MM.1S (cell line): ENCODE measurements around the gene TXNDC15.
"Not testable (repeated sequence)": the region's sequence is repeated elsewhere in the genome, so short reads cannot be mapped to it uniquely, and the experiment has no call there.

Experiments used
- DNase-seq: peaks from one replicate; pipeline ENCODE4 v3.0.0-alpha.2; 2015
- H2AFZ ChIP-seq: fragments of 300-600 bp; sonication (generic); 2 replicates; pipeline ENCODE4 v1.6.0; 2016; ENCODE audit warnings: antibody characterized with exemption, low read length
- H3F3A ChIP-seq: fragments of 300-600 bp; sonication (generic); 2 replicates; pipeline ENCODE4 v1.6.1; 2016; ENCODE audit warnings: mild to moderate bottlenecking, antibody characterized with exemption, low read length, moderate library complexity, mixed read lengths; ENCODE audit not compliant: insufficient read depth
- H3K27ac ChIP-seq: fragments of 300-600 bp; sonication (generic); 2 replicates; pipeline ENCODE4 v1.5.1; 2016; ENCODE audit warnings: mild to moderate bottlenecking, low read length
- H3K27me3 ChIP-seq: fragments of 300-600 bp; sonication (generic); replicated peaks from 2 replicates; pipeline ENCODE4 v1.6.0; 2016; ENCODE audit warnings: low read length; ENCODE audit not compliant: insufficient read depth
- H3K36me3 ChIP-seq: fragments of 300-600 bp; sonication (generic); replicated peaks from 2 replicates; pipeline ENCODE4 v1.6.1; 2016; ENCODE audit warnings: mild to moderate bottlenecking, low read length, mixed read lengths; ENCODE audit not compliant: insufficient read depth
- H3K4me1 ChIP-seq: fragments of 300-600 bp; sonication (generic); 2 replicates; pipeline ENCODE4 v1.6.1; 2016; ENCODE audit warnings: low read length, mixed read lengths
- H3K4me2 ChIP-seq: fragments of 300-600 bp; sonication (generic); 2 replicates; pipeline ENCODE4 v1.6.0; 2016; ENCODE audit warnings: low read depth, low read length
- H3K4me3 ChIP-seq: fragments of 300-600 bp; sonication (generic); 2 replicates; pipeline ENCODE4 v1.5.1; 2016; ENCODE audit warnings: low read length, mixed read lengths
- H3K79me2 ChIP-seq: fragments of 300-600 bp; sonication (generic); 2 replicates; pipeline ENCODE4 v1.6.1; 2016; ENCODE audit warnings: mixed run types, low read length, mixed read lengths
- H3K9ac ChIP-seq: fragments of 300-600 bp; sonication (generic); 2 replicates; pipeline ENCODE4 v1.6.1; 2016; ENCODE audit warnings: low read length, mixed read lengths
- H3K9me2 ChIP-seq: fragments of 300-600 bp; sonication (generic); replicated peaks from 2 replicates; pipeline ENCODE4 v1.6.1; 2016; ENCODE audit warnings: mild to moderate bottlenecking, low read length, mixed read lengths; ENCODE audit not compliant: insufficient read depth
- H3K9me3 ChIP-seq: fragments of 300-600 bp; sonication (generic); replicated peaks from 2 replicates; pipeline ENCODE4 v1.6.1; 2016; ENCODE audit warnings: mild to moderate bottlenecking, low read length, mixed read lengths; ENCODE audit not compliant: insufficient read depth
- H4K20me1 ChIP-seq: fragments of 300-600 bp; sonication (generic); 2 replicates; pipeline ENCODE4 v1.6.1; 2016; ENCODE audit warnings: mild to moderate bottlenecking, low read length, moderate library complexity, mixed read lengths; ENCODE audit not compliant: insufficient read depth
- CTCF ChIP-seq: fragments of 300-600 bp; sonication (generic); IDR thresholded peaks from 2 replicates; pipeline ENCODE4 v1.5.1; 2016; ENCODE audit warnings: antibody characterized with exemption, low read length, mixed read lengths
- EZH2 ChIP-seq: fragments of 300-600 bp; sonication (generic); optimal IDR thresholded peaks from 2 replicates; pipeline ENCODE3; 2017; ENCODE audit warnings: low read depth, mild to moderate bottlenecking, antibody characterized with exemption, low read length, mixed read lengths
- EZH2phosphoT487 ChIP-seq: fragments of 300-600 bp; sonication (generic); IDR thresholded peaks from 2 replicates; pipeline ENCODE4 v1.6.1; 2018; ENCODE audit warnings: antibody characterized with exemption, low read length

TXNDC15 gene

GRCh38 chr5:134906811-134907210 is 32.6 kb downstream of the TXNDC15 start:
- Histone ChIP-seq H3K4me1 (peaks cover 18% of the 10 kb centered on the region), H3K9ac (no peak overlapping the region), H3K27ac (no peak overlapping the region)

GRCh38 chr5:134910752-134911151 is 36.6 kb downstream of the TXNDC15 start:
- H3K9ac ChIP-seq, H2AFZ ChIP-seq, H3K4me1 ChIP-seq, H3K4me3 ChIP-seq, H3K36me3 ChIP-seq, H3K27ac ChIP-seq, H4K20me1 ChIP-seq, H3K27me3 ChIP-seq, H3K4me2 ChIP-seq, H3K9me2 ChIP-seq, H3K9me3 ChIP-seq, H3F3A ChIP-seq, DNase-seq: not testable (repeated sequence)
- H3K79me2 ChIP-seq: peaks cover 11% of the 10 kb centered on the region

More at GRCh38 chr5:134906811-134907210, 32.6 kb downstream of the TXNDC15 start:
- H3K79me2 ChIP-seq: peaks cover 12% of the 10 kb centered on the region
- no peaks in the 10 kb centered on the region for H3K9me2 ChIP-seq
- no peaks in the 10 kb centered on the region for H3K27me3 ChIP-seq
- H3K9me3 ChIP-seq: no peaks in the 10 kb centered on the region
- H3K4me2 ChIP-seq: no peak overlapping the region
- no peaks in the 10 kb centered on the region for H4K20me1 ChIP-seq
- TF ChIP-seq CTCF: no peak
- TF ChIP-seq EZH2: no peak
- TF ChIP-seq EZH2phosphoT487: no peak
- H3K4me3 ChIP-seq: no peak overlapping the region
- peaks cover 27% of the 10 kb centered on the region for H3F3A ChIP-seq
- no peak for DNase-seq
- H2AFZ ChIP-seq: no peak overlapping the region
- H3K36me3 ChIP-seq: no peaks in the 10 kb centered on the region

GRCh38 chr5:134911285-134912206 is 37.4 kb downstream of the TXNDC15 start:
- TF ChIP-seq EZH2 (no peak), EZH2phosphoT487 (no peak), CTCF (no peak)
- Histone ChIP-seq H3K9ac (no peak overlapping the region), H4K20me1 (no peaks in the 10 kb centered on the region), H3K4me2 (no peak overlapping the region), H3K4me3 (no peak overlapping the region), H3K9me3 (no peaks in the 10 kb centered on the region), H3K27ac (no peak overlapping the region), H3K4me1 (0 out of 2 replicates have a peak, but pooled peaks cover 6% of the 10 kb centered on the region), H3K79me2 (peaks cover 6% of the 10 kb centered on the region), H2AFZ (no peak overlapping the region), H3K27me3 (no peaks in the 10 kb centered on the region), H3F3A (0 out of 2 replicates have a peak, but pooled peaks cover 3% of the 10 kb centered on the region), H3K36me3 (no peaks in the 10 kb centered on the region), H3K9me2 (no peaks in the 10 kb centered on the region)
- DNase-seq: no peak

- Histone ChIP-seq H3K27ac (no peak overlapping the region), H3K4me2 (no peak overlapping the region), H3K9me3 (no peaks in the 10 kb centered on the region), H2AFZ (no peak overlapping the region), H3K9me2 (no peaks in the 10 kb centered on the region), H3K9ac (no peak overlapping the region), H3K4me3 (no peak overlapping the region), H3K79me2 (no peaks in the 10 kb centered on the region; the same call in 1 of the 2 replicates), H3K36me3 (no peaks in the 10 kb centered on the region), H4K20me1 (no peaks in the 10 kb centered on the region), H3F3A (no peaks in the 10 kb centered on the region), H3K27me3 (no peaks in the 10 kb centered on the region), H3K4me1 (no peaks in the 10 kb centered on the region)
- TF ChIP-seq EZH2phosphoT487: no peak
- TF ChIP-seq CTCF: no peak
- TF ChIP-seq EZH2: no peak
- no peak for DNase-seq
Measured at GRCh38 chr5:134913254-134913653, 39.1 kb downstream of the TXNDC15 start.
